ENCODE measurements around the gene ADSS1.

The ADSS1 gene

DNA sequence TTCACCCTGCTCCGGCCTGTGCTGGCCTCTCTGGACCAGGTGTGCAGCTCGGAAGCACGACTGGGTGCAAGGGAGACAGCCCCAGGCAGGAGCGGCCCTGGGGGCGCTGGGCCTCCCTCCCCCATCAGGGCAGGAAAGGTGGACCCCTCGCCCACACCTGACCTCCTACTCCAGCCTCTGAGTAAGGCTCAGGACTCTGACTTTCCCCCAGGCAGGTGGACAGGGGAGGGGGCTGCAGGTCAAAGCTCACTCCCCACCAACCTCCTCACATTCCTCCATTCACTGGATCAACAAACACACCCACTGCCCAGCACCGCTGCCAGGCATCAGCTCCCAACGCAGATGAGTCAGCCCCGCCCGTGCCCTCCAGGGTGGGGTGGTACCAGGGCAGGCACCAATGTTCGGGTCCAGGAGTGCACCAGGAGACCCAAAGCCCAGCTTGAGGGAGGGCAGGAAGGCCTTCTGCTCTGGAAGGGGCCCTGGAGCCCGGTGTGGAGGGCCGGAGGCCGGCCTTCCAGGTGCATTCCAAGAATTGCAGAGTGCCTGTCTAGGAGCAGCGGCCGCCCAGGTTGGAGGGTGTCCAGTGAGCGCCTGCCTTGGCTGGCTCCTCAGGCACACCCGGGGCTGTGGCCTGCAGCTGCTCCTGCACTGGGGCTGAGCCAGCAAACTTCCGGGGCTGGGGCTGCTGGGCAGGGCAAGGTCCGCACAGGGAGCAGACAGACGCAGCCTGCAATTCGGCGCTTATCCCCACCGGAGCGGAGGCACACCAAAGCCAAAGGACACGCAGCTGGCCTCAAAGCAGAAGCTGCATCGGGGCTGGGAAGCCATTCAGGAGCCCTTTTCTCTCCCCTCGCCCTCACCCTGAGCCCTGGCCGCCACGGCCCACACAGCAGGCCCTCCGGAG lies 36.2 kb upstream of the ADSS1 start:
- DNase-seq = no peak

DNA sequence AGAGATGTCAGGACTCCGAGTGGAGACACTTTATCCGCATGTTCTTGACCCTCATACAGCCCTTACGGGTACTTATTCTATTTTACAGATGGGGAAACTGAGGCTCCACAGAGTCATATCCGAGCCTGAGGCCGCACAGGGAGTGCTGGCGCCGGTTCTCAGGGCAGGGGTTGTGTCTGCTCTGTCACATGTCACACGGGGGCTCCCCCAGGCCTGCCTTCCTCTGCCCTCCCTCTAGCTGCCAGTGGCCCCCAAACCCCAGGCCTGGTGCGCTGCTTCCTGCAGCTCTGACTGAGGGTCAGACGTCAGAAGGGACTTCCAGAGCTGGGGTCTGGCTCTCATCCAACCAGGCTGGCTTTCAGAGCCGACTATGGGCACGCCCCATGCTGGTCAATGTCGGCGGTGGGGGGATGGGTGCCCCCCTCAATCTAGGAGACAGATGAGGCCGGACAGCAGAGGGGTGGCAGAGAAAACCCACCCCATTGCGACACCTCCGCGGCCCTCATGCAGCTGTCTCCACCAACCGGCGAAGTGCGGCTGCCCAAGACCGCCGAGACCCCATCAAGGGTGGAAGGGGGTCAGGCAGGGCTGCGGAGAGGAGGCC lies 35.4 kb upstream of the ADSS1 start:
- no peak for DNase-seq

GRCh38 chr14:104689109-104689880 lies 34.7 kb upstream of the ADSS1 start, which contains the start of gene INF2:
TSS of gene INF2 (plus strand) at chr14:104689618. CDS start at chr14:104701366, 11,748 bp downstream.
- DNase-seq = no peak

- no peak for DNase-seq
Measured at GRCh38 chr14:104689881-104690711, 33.9 kb upstream of the ADSS1 start.

GRCh38 chr14:104690861-104691455 lies 33.1 kb upstream of the ADSS1 start:
- DNase-seq = no peak

- DNase-seq = no peak
Measured at GRCh38 chr14:104691546-104692260, 32.3 kb upstream of the ADSS1 start.

DNA sequence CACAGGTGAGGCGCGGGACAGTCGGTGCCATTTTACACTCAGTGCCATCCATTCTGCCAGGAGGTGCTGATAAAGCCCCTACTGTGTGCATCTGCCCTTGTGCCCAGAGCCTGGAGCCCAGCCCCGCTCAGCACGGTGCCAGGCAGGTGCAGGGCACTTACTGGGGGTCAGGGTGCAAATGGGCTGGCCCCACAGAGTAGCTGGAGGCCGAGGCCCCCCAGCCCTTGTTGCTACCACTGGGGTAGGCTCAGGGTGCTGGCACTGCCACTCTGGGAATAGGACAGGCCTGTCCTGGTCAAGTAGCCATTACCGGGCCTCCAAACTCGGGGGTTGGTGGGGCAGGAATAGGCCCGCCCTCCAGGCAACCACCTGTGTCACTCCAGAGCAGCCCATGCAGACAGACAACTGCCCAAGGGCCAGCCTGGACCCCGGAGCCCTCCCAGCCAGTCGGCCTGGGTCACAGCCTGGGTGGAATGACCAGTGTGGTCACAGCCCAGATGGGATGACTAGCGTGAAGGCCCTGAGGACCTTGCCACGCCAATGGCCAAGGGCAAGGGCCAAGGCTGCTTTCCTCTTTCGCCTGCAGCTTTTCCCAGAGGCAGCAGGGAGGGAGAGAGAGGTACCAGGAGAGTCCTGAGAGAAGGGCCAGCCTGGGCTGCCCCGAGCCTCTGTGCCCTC lies 31.6 kb upstream of the ADSS1 start:
- no peak for DNase-seq

- DNase-seq = no peak
Measured at GRCh38 chr14:104692939-104693315, 31.1 kb upstream of the ADSS1 start.

DNA sequence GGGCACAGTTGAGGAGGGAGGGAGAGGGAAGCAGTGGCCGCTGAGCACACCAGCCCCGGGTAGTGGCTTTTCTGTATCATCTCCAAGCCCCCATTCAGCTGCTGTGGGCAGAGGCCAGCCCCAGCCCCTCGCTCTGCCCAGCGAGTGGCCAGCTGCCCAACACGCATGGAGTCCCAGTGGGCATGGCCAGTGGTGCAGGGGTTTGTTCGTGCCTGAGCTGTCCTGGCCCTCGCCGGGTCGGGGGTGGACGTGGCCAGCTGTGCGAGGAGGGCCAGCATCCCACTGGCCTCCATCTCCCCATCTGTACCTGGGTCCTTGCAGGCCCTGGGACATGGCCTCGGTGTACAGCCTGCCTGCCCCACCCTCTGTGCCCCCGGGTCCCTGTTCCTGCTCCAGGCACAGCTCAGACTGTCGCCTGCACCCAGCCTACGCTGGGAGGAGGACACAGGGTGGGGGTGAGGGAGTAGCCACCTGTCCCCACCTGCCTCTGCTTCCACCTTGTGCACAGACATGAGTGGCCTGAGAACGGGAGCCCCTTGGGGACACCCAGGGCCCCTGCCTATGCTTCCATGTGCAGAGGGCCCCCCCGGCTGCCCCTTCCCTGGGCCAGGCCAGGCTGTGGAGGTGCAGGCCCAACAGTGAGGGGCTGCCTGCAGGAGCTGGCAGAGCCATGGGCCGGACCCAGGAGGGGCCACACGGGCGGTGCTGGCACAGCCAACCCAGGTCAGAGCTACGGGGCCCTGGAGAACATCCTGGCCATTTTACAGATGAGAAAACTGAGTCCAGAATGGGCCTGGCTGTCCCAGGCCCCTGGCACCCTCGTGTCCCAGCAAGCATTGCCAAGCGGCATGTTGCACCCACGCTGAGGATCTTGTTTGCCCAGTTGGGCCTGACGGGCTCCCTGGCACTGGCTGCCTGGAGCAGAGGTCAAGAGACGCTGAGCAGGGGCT lies 30.3 kb upstream of the ADSS1 start:
- no peak for DNase-seq

- no peak for DNase-seq
Measured at GRCh38 chr14:104694475-104694950, 29.5 kb upstream of the ADSS1 start.

DNA sequence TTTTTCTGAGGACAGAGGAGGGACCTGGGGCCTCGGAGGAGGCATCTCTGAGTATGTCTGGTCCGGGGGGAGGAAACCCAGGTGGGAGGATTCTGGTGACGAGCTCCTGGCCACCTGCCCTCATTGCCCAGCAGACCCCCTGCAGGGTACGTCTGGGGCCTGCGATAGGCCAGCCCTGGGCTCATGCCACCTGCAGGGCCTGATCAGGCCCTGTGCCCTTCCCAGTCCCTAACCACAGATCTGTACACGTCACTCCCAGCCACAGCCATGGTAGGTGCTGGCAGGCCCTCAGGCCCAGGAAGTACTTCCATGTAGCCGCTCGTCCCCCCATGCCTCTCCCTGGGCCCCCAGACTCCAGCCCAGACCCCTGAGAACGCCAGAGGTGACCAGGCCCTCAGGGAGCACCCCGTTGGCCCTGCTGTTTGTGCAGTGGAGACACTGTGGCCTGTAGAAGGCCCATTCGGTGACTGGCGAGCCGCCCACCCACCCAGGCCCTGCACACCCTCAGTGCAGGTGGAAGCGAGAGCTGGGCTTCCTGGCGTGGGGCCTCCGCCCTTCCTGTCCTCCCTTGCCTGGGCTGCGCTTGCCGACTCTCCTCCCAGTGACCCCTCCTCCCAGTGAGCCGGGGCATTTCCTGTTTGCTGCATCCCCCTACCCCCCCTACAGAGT lies 28.9 kb upstream of the ADSS1 start:
- DNase-seq = no peak

DNA sequence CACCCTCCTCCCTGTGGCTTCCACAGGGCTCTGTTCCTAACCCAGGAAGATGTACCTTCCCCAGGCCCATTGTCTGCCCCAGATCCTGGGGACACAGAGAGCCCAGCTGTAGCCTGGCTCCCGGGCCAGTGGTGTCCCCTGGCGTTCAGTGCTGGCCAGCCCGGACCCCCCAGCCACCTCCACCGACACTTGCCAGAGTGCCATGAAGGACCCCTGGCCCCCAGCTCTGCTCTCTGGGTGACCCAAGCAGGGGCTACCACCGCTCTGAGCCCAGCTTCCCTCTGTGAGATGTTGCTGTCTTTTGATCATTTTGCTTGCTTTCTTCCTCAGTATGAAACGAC lies 28.4 kb upstream of the ADSS1 start:
- no peak for DNase-seq

- DNase-seq = no peak
Measured at GRCh38 chr14:104696671-104697316, 27.2 kb upstream of the ADSS1 start.

GRCh38 chr14:104697317-104697703 lies 26.7 kb upstream of the ADSS1 start:
- no peak for DNase-seq

- DNase-seq = no peak
Measured at GRCh38 chr14:104697892-104698583, 26.0 kb upstream of the ADSS1 start.

GRCh38 chr14:104698688-104699425 lies 25.2 kb upstream of the ADSS1 start:
- DNase-seq = no peak

DNA sequence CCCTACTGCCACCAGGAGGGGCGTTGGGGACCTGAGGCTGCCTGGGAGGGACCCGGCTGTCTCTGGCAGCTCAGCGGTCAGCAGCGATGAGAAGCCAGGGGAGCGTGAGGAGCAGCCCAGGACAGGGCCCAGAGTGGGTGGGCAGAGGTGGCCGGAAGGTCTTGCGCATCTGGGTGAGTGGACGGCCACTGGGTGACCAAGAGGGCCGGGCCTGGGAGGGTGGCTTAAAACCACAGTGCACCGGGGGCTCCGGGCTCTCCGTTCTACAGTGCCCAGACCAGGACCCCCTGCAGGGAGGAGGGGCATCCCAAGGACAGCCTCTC lies 24.6 kb upstream of the ADSS1 start:
- DNase-seq = no peak

All from NCI-H1436 treated with DMSO at 0.1 percent for 48 hours (cell line).